Activated naive CD8-positive, alpha-beta T cell treated with anti-CD3 and anti-CD28 coated beads, Interleukin-2, amount 50 U/mL, for 16 hours (primary cell): Measurements from ENCODE around the gene ABCC8.

ENCODE experiments used
- DNase-seq: peaks from one replicate; pipeline ENCODE4 v3.0.0-alpha.2; 2020; ENCODE audit warnings: low read depth, low spot score

ABCC8 gene

GRCh38 chr11:17505146-17505545, 28.5 kb upstream of the ABCC8 start:
- DNase-seq: no peak

GRCh38 chr11:17504330-17505107, 27.9 kb upstream of the ABCC8 start:
- DNase-seq: peak; percentile 49

GRCh38 chr11:17502630-17503029, 26.0 kb upstream of the ABCC8 start:
- no peak for DNase-seq

GRCh38 chr11:17500673-17501072, 24.0 kb upstream of the ABCC8 start:
- DNase-seq: no peak

GRCh38 chr11:17498475-17498874, 21.8 kb upstream of the ABCC8 start:
- no peak for DNase-seq

- DNase-seq: no peak
Measured at GRCh38 chr11:17498058-17498457, 21.4 kb upstream of the ABCC8 start.

- no peak for DNase-seq
Measured at GRCh38 chr11:17496406-17496805, 19.8 kb upstream of the ABCC8 start.

GRCh38 chr11:17494019-17494418, 17.4 kb upstream of the ABCC8 start:
- no peak for DNase-seq

GRCh38 chr11:17490938-17491337, 14.3 kb upstream of the ABCC8 start:
- DNase-seq: no peak

GRCh38 chr11:17490232-17490631, 13.6 kb upstream of the ABCC8 start:
- DNase-seq: no peak

GRCh38 chr11:17489751-17490150, 13.1 kb upstream of the ABCC8 start:
- no peak for DNase-seq

GRCh38 chr11:17488563-17488962, 11.9 kb upstream of the ABCC8 start:
- DNase-seq: no peak

GRCh38 chr11:17486646-17487045, 10.0 kb upstream of the ABCC8 start:
- no peak for DNase-seq

- DNase-seq: no peak
Measured at GRCh38 chr11:17483505-17483904, 6.9 kb upstream of the ABCC8 start.

GRCh38 chr11:17481905-17482304, 5.3 kb upstream of the ABCC8 start:
- DNase-seq: no peak

- no peak for DNase-seq
Measured at GRCh38 chr11:17479284-17480214, 2.9 kb upstream of the ABCC8 start.

GRCh38 chr11:17478070-17478469, 1.4 kb upstream of the ABCC8 start:
- no peak for DNase-seq

- no peak for DNase-seq
Measured at GRCh38 chr11:17477361-17477760, 716 bp upstream of the ABCC8 start.

- no peak for DNase-seq
Measured at GRCh38 chr11:17477084-17477333, 364 bp upstream of the ABCC8 start.

GRCh38 chr11:17475666-17476316, 854 bp downstream of the ABCC8 start:
- no peak for DNase-seq

GRCh38 chr11:17473071-17473744, 3.4 kb downstream of the ABCC8 start:
- DNase-seq: no peak

GRCh38 chr11:17472467-17472866, 4.2 kb downstream of the ABCC8 start:
- DNase-seq: no peak
